ENCODE results near the gene SLC7A6OS. TPM values are rescaled to one million over a fixed set of nuclear protein-coding genes. Genes with fewer than 3 reads are reported as not detected.

SLC7A6OS gene
- total RNA-seq, 1 experiment from 2014 or later: 24.5 TPM

DNA sequence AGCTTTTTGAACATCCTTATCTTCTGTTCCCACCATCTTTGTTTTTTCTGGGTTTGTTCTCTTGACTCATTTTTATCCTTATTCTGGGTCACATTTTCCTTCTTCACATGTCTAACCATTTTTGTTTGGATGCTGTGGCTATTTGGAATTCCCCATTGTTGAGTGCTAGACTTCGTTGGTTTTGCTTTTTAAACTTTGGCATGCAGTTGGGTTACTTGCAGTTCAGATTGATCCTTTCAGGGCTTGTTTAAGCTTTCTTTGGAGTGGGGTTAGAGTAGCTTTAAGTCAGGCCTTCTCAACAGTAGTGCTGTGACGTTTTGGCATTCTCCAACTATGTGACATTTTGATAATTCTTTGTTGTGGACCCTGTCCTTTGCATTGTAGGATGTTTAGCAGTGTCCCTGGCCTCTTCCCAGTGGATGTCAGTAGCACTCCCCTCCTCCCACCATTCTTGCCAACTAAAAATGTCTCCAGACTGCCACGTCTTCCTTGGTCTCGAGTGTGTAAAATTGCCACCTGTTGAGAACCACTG lies 21.2 kb upstream of the SLC7A6OS start:
- Histone ChIP-seq H3K4me2 (ENCODE audit: insufficient read depth, insufficient read length, low read length) (no peak overlapping the region), H3K4me1 (ENCODE audit: insufficient read depth, low read length) (no peaks in the 10 kb centered on the region), H3K4ac (ENCODE audit: low read depth, low read length) (no peak overlapping the region), H3K79me2 (ENCODE audit: insufficient read depth, low read length) (no peaks in the 10 kb centered on the region), H2AK5ac (ENCODE audit: insufficient read length, low read length) (no peak overlapping the region), H4K5ac (ENCODE audit: insufficient read length, low read depth, low read length) (no peak overlapping the region), H3K23me2 (ENCODE audit: insufficient read length, low read depth, low read length, poor library complexity, severe bottlenecking) (no peaks in the 10 kb centered on the region), H3K23ac (ENCODE audit: insufficient read length, low read depth, low read length) (no peak overlapping the region), H3K27ac (ENCODE audit: insufficient read length, low read depth, low read length) (no peak overlapping the region), H3K9me3 (ENCODE audit: control insufficient read depth, low read depth, low read length) (no peaks in the 10 kb centered on the region), H2BK15ac (ENCODE audit: low read depth, low read length) (no peak overlapping the region), H3K14ac (ENCODE audit: insufficient read depth, low read length) (no peak overlapping the region), H3K27me3 (ENCODE audit: insufficient read depth, low read length) (no peaks in the 10 kb centered on the region; the same call in 1 of the 2 replicates), H2BK12ac (ENCODE audit: insufficient read length, low read depth, low read length) (no peak overlapping the region), H3T11ph (ENCODE audit: low read length) (no peak overlapping the region), H2BK120ac (ENCODE audit: low read depth, low read length, poor library complexity, severe bottlenecking) (no peak overlapping the region), H3K9ac (ENCODE audit: extremely low read depth, insufficient read length, low read length) (no peak overlapping the region), H3K56ac (ENCODE audit: insufficient read length, low read depth, low read length) (no peak overlapping the region), H2BK5ac (ENCODE audit: insufficient read length, low read length) (no peak overlapping the region), H4K8ac (replicated peaks; ENCODE audit: insufficient read length, low read depth, low read length) (no peak overlapping the region), H4K91ac (ENCODE audit: insufficient read length, low read depth, low read length) (no peak overlapping the region), H4K20me1 (ENCODE audit: control insufficient read depth, insufficient read depth, insufficient read length) (no peaks in the 10 kb centered on the region), H2AFZ (ENCODE audit: low read length) (no peak overlapping the region), H2BK20ac (ENCODE audit: low read depth, low read length, poor library complexity, severe bottlenecking) (no peak overlapping the region), H3K18ac (ENCODE audit: insufficient read length, low read depth, low read length) (no peak overlapping the region), H3K79me1 (ENCODE audit: insufficient read depth, low read depth, low read length, poor library complexity, severe bottlenecking) (no peaks in the 10 kb centered on the region)
- Mint-ChIP-seq H3K36me3 (ENCODE audit: insufficient read depth in 1 of 3, low read depth in 3 of 3) (peaks cover 2 to 48% (median 26%) of the 10 kb centered on the region in 3 experiments; a peak in 6 of 7 replicates), H3K27ac (peak overlapping the region in 2 of 3 experiments; percentile 17 to 63; a peak in 4 of 7 replicates), H3K9me3 (no peaks in the 10 kb centered on the region), H3K4me1 (peaks cover 3 to 6% of the 10 kb centered on the region in 2 experiments; a peak in 3 of 4 replicates), H3K27me3 (ENCODE audit: low read depth) (no peaks in the 10 kb centered on the region), H3K4me3 (no peak overlapping the region)
- TF ChIP-seq, protein P1, sequence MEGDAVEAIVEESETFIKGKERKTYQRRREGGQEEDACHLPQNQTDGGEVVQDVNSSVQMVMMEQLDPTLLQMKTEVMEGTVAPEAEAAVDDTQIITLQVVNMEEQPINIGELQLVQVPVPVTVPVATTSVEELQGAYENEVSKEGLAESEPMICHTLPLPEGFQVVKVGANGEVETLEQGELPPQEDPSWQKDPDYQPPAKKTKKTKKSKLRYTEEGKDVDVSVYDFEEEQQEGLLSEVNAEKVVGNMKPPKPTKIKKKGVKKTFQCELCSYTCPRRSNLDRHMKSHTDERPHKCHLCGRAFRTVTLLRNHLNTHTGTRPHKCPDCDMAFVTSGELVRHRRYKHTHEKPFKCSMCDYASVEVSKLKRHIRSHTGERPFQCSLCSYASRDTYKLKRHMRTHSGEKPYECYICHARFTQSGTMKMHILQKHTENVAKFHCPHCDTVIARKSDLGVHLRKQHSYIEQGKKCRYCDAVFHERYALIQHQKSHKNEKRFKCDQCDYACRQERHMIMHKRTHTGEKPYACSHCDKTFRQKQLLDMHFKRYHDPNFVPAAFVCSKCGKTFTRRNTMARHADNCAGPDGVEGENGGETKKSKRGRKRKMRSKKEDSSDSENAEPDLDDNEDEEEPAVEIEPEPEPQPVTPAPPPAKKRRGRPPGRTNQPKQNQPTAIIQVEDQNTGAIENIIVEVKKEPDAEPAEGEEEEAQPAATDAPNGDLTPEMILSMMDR (conservative IDR thresholded peaks at IDR 0.05): no peak
- DNase-seq: no peak
- no CpG with 5 or more reads among the region's 4 CpGs for WGBS (ENCODE audit: extremely low coverage, insufficient read length, low lambda C conversion rate)
